Thyroid gland (tissue), 4 donors: ENCODE measurements around the gene LRRC56.

ENCODE experiments used
- CTCF ChIP-seq, 6 experiments: fragments of 200-600 bp in 3 of 6; fragments of 450-650 bp in 3 of 6; sonication (generic) in 3 of 6; IDR thresholded peaks; one replicate each; pipeline ENCODE4 v1.5.1; 2016 to 2019; ENCODE audit warnings: antibody characterized with exemption in 6 of 6, mild to moderate bottlenecking in 2 of 6, inconsistent platforms in 1 of 6, moderate library complexity in 1 of 6
- POLR2A ChIP-seq, 2 donors: fragments of 450-650 bp; IDR thresholded peaks; one replicate each; pipeline ENCODE4 v1.6.1; 2017; ENCODE audit warnings: antibody characterized with exemption in 2 of 2, mild to moderate bottlenecking in 2 of 2, moderate library complexity in 1 of 2

- TF ChIP-seq CTCF (IDR thresholded peaks at IDR 0.05), result no peak
- no peak for TF ChIP-seq POLR2A (IDR thresholded peaks at IDR 0.05)
These were observed 20.2 kb downstream of the LRRC56 start for GRCh38 chr11:557328-558132.
